GM12878 (cell line): ENCODE results near the gene FNDC3B. TPM values are rescaled to one million over a fixed set of nuclear protein-coding genes. Genes with fewer than 3 reads are reported as not detected.

Source experiments
- ATAC-seq: fragments of 200-7000 bp; cut with Tn5 transposase; 3 replicates; pipeline ENCODE4 v1.9.1; 2020; ENCODE audit warnings: mild to moderate bottlenecking, moderate library complexity
- BruUV-seq: library from RNA; stranded (reverse); fragments of 400-500 nt; replicated peaks from 2 replicates; lab custom pipeline; 2021; lab: Mats Ljungman, UMichigan
- CTCF ChIA-PET: fragments of 300-600 bp; sonication (Branson Sonifier 250); formaldehyde crosslinking; extraction: SDS; loops from one replicate; lab custom pipeline; 2021; ENCODE audit warnings: inconsistent platforms; lab: Yijun Ruan, JAX
- POLR2A ChIA-PET: fragments of 350-600 bp; formaldehyde crosslinking; extraction: SDS; loops from one replicate; lab custom pipeline; 2021; ENCODE audit warnings: inconsistent platforms; lab: Charles Lee
- RAD21 ChIA-PET: fragments of 300-600 bp; sonication (Branson Sonifier 250); formaldehyde crosslinking; loops from one replicate; lab custom pipeline; 2023; ENCODE audit warnings: antibody characterized with exemption; ENCODE audit not compliant: unreplicated experiment; lab: Charles Lee
- SMC1A ChIA-PET: fragments of 300-600 bp; sonication (Branson Sonifier 250); formaldehyde crosslinking; loops from one replicate; lab custom pipeline; 2023; ENCODE audit not compliant: unreplicated experiment, uncharacterized antibody; lab: Charles Lee
- DNase-seq: peaks from one replicate; pipeline ENCODE4 v3.0.0-alpha.2; 2011; ENCODE audit warnings: low read depth, low spot score
- FAIRE-seq: peaks from 3 replicates; lab custom pipeline; 2011; peaks lifted over from hg19 to GRCh38; lab: Jason Lieb, UNC
- H2AFZ ChIP-seq: 2 replicates; pipeline ENCODE4 v1.6.0; 2011; ENCODE audit warnings: low read depth, low read length, control low read depth; ENCODE audit not compliant: control insufficient read depth
- H3K27ac ChIP-seq: 2 replicates; pipeline ENCODE4 v1.5.1; 2011; ENCODE audit warnings: control low read depth; ENCODE audit not compliant: control insufficient read depth, insufficient read depth
- H3K27me3 ChIP-seq, 2 experiments: replicated peaks in 1 of 2; 2 replicates each; pipeline versions ENCODE4 v1.6.0 to v1.6.1; 2011; ENCODE audit warnings: low read length in 1 of 2; ENCODE audit not compliant: control insufficient read depth in 2 of 2, insufficient read depth in 2 of 2
- H3K36me3 ChIP-seq, 2 experiments: 2 replicates each; pipeline ENCODE4 v1.5.1; 2011; ENCODE audit warnings: low read length in 1 of 2; ENCODE audit not compliant: control insufficient read depth in 2 of 2, insufficient read depth in 2 of 2
- H3K4me1 ChIP-seq: 2 replicates; pipeline ENCODE4 v1.6.1; 2011; ENCODE audit warnings: mild to moderate bottlenecking, low read length, moderate library complexity, mixed read lengths; ENCODE audit not compliant: control insufficient read depth, insufficient read depth
- H3K4me2 ChIP-seq: 2 replicates; pipeline ENCODE4 v1.6.0; 2011; ENCODE audit warnings: control low read depth; ENCODE audit not compliant: control insufficient read depth, insufficient read depth
- H3K4me3 ChIP-seq: fragments of 200-600 bp; sonication (generic); 2 replicates; pipeline ENCODE4 v1.5.1; 2016
- H3K79me2 ChIP-seq: 2 replicates; pipeline ENCODE4 v1.6.0; 2011; ENCODE audit warnings: low read length; ENCODE audit not compliant: control insufficient read depth, insufficient read depth
- H3K9ac ChIP-seq: 2 replicates; pipeline ENCODE4 v1.8.0; 2011; ENCODE audit warnings: low read length, control low read depth, mixed read lengths; ENCODE audit not compliant: control insufficient read depth, insufficient read depth
- H3K9me3 ChIP-seq: replicated peaks from 3 replicates; pipeline ENCODE4 v1.5.1; 2011; ENCODE audit warnings: mild to moderate bottlenecking, low read length; ENCODE audit not compliant: control insufficient read depth, insufficient read depth
- H4K20me1 ChIP-seq: 2 replicates; pipeline ENCODE4 v1.6.0; 2011; ENCODE audit not compliant: control insufficient read depth, insufficient read depth
- EGR1 ChIP-seq, 2 experiments: IDR thresholded peaks; 1 replicate in 1 of 2; 2 replicates in 1 of 2; pipeline ENCODE4 v1.6.1; 2011 to 2012; ENCODE audit warnings: low read depth in 2 of 2, low read length in 2 of 2, borderline replicate concordance in 1 of 2, mild to moderate bottlenecking in 1 of 2, moderate library complexity in 1 of 2
- NR2F1 ChIP-seq: fragments of 450-650 bp; conservative IDR thresholded peaks from 2 replicates; pipeline ENCODE4 v1.6.1; 2017; ENCODE audit warnings: mild to moderate bottlenecking
- PKNOX1 ChIP-seq: fragments of 450-650 bp; IDR thresholded peaks from 2 replicates; pipeline ENCODE4 v1.6.1; 2016; ENCODE audit warnings: mild to moderate bottlenecking
- RAD21 ChIP-seq: IDR thresholded peaks from 2 replicates; pipeline ENCODE4 v1.6.1; 2011; ENCODE audit warnings: mild to moderate bottlenecking, low read depth, low read length, moderate library complexity; ENCODE audit not compliant: insufficient read depth
- RFX5 ChIP-seq: IDR thresholded peaks from 2 replicates; pipeline ENCODE4 v1.6.1; 2011; ENCODE audit warnings: low read depth, low read length, improper control_type of control experiment
- SIN3A ChIP-seq: IDR thresholded peaks from 2 replicates; pipeline ENCODE4 v1.6.1; 2012; ENCODE audit warnings: low read depth, low read length, improper control_type of control experiment
- SMC3 ChIP-seq: IDR thresholded peaks from 2 replicates; pipeline ENCODE4 v1.6.1; 2011; ENCODE audit warnings: low read length, improper control_type of control experiment, borderline replicate concordance
- WRNIP1 ChIP-seq: IDR thresholded peaks from 2 replicates; pipeline ENCODE4 v1.6.1; 2011; ENCODE audit warnings: low read depth, low read length, improper control_type of control experiment, borderline replicate concordance
- WGBS: methylation state at CpG from one replicate; pipeline ENCODE4 v1.1.6; 2016; ENCODE audit warnings: low lambda C conversion rate; ENCODE audit not compliant: insufficient replicate concordance, insufficient coverage; ENCODE audit errors: missing lambda C conversion rate; 5-methylcytosine and 5-hydroxymethylcytosine counted together
- in situ Hi-C: fragments of 300-500 bp; cut with MboI; formaldehyde crosslinking; loops from 9 replicates; pipeline ENCODE4 v1.14.3; 2018; ENCODE audit warnings: mixed read lengths
- intact Hi-C: fragments of 100-400 bp; cut with micrococcal nuclease; formaldehyde crosslinking; loops from one replicate; pipeline ENCODE4 v1.14.2; 2022; ENCODE audit not compliant: unreplicated experiment
- polyA plus RNA-seq, 11 experiments: library from polyadenylated mRNA; depleted of rRNA in 4 of 11; unstranded in 6 of 11; stranded (reverse) in 5 of 11; fragments of >200 nt; fragmentation: Nextera tagmentation in 4 of 11; fragmentation: Illumina TruSeq in 1 of 11; extraction: Ambion mirVana in 4 of 11; extraction: Trizol in 1 of 11; gene quantifications; 1 replicate in 1 of 11; 2 replicates in 10 of 11; pipeline versions ENCODE4 v1.2.1 to v1.2.3, GENCODE V29; 2011 to 2016; ENCODE audit warnings: inconsistent platforms in 2 of 11, missing spikeins in 2 of 11, low read depth in 1 of 11
- total RNA-seq, 4 experiments: library from RNA; depleted of rRNA in 3 of 4; stranded (reverse); fragments of >200 nt in 3 of 4; fragmentation: Illumina TruSeq in 1 of 4; extraction: Trizol in 1 of 4; gene quantifications; 2 replicates each; pipeline versions ENCODE4 v1.2.1 to v1.2.3, GENCODE V29; 2013 to 2021
- TF ChIP-seq, protein P1 (sequence below), 3 experiments: IDR thresholded peaks in 2 of 3; conservative IDR thresholded peaks in 1 of 3; 2 replicates each; pipeline ENCODE4 v1.5.1; 2011; ENCODE audit warnings: low read depth in 3 of 3, low read length in 3 of 3, mild to moderate bottlenecking in 3 of 3, control low read depth in 2 of 3, moderate library complexity in 2 of 3, inconsistent platforms in 1 of 3, mixed read lengths in 1 of 3; ENCODE audit not compliant: control insufficient read depth in 2 of 3, insufficient read depth in 1 of 3; ENCODE audit errors: extremely low read depth in 1 of 3
- TF ChIP-seq, protein P2 (sequence below): IDR thresholded peaks from 2 replicates; pipeline ENCODE4 v1.6.1; 2012; ENCODE audit warnings: low read depth, low read length, improper control_type of control experiment

Gene FNDC3B
- total and polyA plus RNA-seq, 10 of the 15 experiments (the other 5 are each of a cell fraction or from before 2014, with no cell fraction given) = 7.9 to 35.0 (median 18.5) TPM

GRCh38 chr3:172033396-172033795 lies 6.0 kb upstream of the FNDC3B start (continued):
- TF ChIP-seq, protein P1, sequence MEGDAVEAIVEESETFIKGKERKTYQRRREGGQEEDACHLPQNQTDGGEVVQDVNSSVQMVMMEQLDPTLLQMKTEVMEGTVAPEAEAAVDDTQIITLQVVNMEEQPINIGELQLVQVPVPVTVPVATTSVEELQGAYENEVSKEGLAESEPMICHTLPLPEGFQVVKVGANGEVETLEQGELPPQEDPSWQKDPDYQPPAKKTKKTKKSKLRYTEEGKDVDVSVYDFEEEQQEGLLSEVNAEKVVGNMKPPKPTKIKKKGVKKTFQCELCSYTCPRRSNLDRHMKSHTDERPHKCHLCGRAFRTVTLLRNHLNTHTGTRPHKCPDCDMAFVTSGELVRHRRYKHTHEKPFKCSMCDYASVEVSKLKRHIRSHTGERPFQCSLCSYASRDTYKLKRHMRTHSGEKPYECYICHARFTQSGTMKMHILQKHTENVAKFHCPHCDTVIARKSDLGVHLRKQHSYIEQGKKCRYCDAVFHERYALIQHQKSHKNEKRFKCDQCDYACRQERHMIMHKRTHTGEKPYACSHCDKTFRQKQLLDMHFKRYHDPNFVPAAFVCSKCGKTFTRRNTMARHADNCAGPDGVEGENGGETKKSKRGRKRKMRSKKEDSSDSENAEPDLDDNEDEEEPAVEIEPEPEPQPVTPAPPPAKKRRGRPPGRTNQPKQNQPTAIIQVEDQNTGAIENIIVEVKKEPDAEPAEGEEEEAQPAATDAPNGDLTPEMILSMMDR (IDR thresholded peaks at IDR 0.05 in 2 of 3, conservative IDR thresholded peaks at IDR 0.05 in 1 of 3; ENCODE audit: control insufficient read depth in 2 of 3, extremely low read depth in 1 of 3, insufficient read depth in 1 of 3, low read depth in 3 of 3, low read length in 3 of 3) = no peak
- TF ChIP-seq, protein P2, sequence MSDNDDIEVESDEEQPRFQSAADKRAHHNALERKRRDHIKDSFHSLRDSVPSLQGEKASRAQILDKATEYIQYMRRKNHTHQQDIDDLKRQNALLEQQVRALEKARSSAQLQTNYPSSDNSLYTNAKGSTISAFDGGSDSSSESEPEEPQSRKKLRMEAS = no peak

DNA sequence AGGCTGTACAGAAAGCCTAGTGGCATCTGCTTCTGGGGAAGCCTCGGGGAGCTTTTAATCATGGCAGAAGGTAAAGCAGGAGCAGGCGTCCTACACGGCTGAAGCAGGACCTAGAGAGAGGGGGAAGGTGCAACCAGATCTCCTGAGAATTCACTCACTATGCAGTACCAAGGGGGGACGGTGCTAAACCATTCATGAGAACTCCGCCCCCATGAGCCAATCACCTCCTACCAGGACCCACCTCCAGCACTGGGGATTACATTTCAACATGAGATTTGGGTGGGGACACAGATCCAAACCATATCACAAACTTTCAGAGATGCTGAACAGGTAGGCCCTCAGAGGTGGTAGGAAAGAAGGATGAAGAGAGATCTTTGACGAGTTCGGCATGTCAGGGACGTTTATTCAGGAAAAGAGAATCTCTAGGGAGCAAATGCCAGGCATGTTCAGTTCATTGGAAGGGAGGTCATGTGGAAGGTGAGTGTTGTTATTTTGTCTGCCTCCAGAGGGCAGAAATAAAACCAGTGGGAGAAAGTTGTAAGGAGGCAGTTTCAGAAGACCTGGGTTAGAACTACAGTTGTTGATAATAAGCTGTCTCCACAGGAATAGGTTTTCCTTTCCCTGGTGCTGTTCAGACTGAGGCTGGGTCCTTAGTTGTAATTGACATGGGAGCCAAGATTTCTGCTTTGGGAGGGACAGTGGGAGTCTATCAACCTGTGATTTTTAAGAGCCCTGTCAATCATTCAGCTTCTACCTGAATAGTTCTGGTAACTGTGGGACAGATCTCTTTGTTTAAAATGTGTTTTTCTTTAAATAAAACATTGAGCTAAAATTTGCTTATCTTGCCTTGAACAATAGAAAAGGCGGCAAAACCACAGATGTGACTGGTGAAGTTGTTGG lies 4.3 kb upstream of the FNDC3B start:
- intact Hi-C loops (loop anchor here (5.0 to 10.0 kb wide), 4 partner anchors 190 to 307 kb away; partner anchors contain the start of gene TMEM212), in situ Hi-C loops (no loop called here)
- Histone ChIP-seq H3K9me3 (no peaks in the 10 kb centered on the region; the same call in 2 of the 3 replicates), H3K27me3 (no peaks in the 10 kb centered on the region), H2AFZ (no peak overlapping the region), H3K36me3 (no peaks in the 10 kb centered on the region), H3K9ac (no peak overlapping the region), H3K27ac (no peak overlapping the region), H3K4me2 (no peak overlapping the region), H3K4me3 (no peak overlapping the region), H3K79me2 (peaks cover 9% of the 10 kb centered on the region), H3K4me1 (peaks cover 24% of the 10 kb centered on the region), H4K20me1 (no peaks in the 10 kb centered on the region)
- WGBS = 73% methylated on average over 9 of the region's 9 CpGs
- DNase-seq (no peak), ATAC-seq (no peak), FAIRE-seq (no peak)
- CTCF ChIA-PET = interaction anchor here (0.8 to 2.9 kb wide), 28 partner anchors 10 to 638 kb away, joined by 3 to 16 read pairs (median 4); no protein-coding TSS in a partner anchor
- TF ChIP-seq PKNOX1 = peak; percentile 82
- no peak for TF ChIP-seq NR2F1
- no peak for TF ChIP-seq RFX5
- peak; percentile 46 for TF ChIP-seq RAD21
- TF ChIP-seq, protein P1 (IDR thresholded peaks at IDR 0.05 in 2 of 3, conservative IDR thresholded peaks at IDR 0.05 in 1 of 3; ENCODE audit: control insufficient read depth in 2 of 3, extremely low read depth in 1 of 3, insufficient read depth in 1 of 3, low read depth in 3 of 3, low read length in 3 of 3) = peak; percentile 22 to 33 (median 33); a peak in 4 of 6 replicates
- TF ChIP-seq EGR1 (IDR thresholded peaks at IDR 0.05; ENCODE audit: borderline replicate concordance in 1 of 2, low read depth in 2 of 2, low read length in 2 of 2) = no peak
- no peak for TF ChIP-seq WRNIP1
- peak; percentile 30; the same call in 1 of the 2 replicates for TF ChIP-seq SMC3
- TF ChIP-seq SIN3A = no peak
- no TSS peak for BruUV-seq
- RAD21 ChIA-PET = interaction anchor here (0.7 to 2.4 kb wide), 19 partner anchors 66 to 307 kb away, joined by 3 to 15 read pairs (median 5); no protein-coding TSS in a partner anchor
- POLR2A ChIA-PET = interaction anchor here (0.6 to 1.1 kb wide), 8 partner anchors 10 to 143 kb away, joined by 3 to 5 read pairs (median 3); no protein-coding TSS in a partner anchor
- SMC1A ChIA-PET = interaction anchor here (0.7 to 4.5 kb wide), 34 partner anchors 9 to 357 kb away, joined by 3 to 20 read pairs (median 4); no protein-coding TSS in a partner anchor
